ENCODE measurements around the gene GNB1L.

GNB1L gene

DNA sequence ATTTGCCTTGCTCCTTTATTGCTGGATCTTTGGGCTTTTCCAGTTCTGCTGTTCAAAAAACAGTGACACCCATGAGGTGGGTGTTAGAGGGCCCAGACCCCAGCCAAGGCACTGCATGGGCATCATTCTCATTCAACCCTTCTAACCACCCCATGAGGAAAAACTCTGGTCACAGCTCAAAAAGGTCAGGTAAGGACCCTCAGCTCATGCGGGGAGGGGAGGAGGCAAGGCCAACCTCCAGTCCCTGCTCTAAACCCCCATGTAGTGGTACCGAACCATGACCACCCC, 7.4 kb downstream of the GNB1L start:
- Histone ChIP-seq H3K9ac (ENCODE audit: low read length) (no peak overlapping the region), H3K9me2 (replicated peaks; ENCODE audit: insufficient read depth, low read length) (no peaks in the 10 kb centered on the region), H3K27ac (ENCODE audit: low read length) (no peak overlapping the region), H3K4me2 (ENCODE audit: low read depth, low read length) (no peak overlapping the region), H3K27me3 (replicated peaks; ENCODE audit: insufficient read depth, low read length) (no peaks in the 10 kb centered on the region), H3K4me1 (ENCODE audit: low read length) (peaks cover 34% of the 10 kb centered on the region), H4K20me1 (ENCODE audit: insufficient read depth, low read length) (no peaks in the 10 kb centered on the region), H3K9me3 (replicated peaks; ENCODE audit: insufficient read depth, low read length) (no peaks in the 10 kb centered on the region), H3K4me3 (ENCODE audit: low read length) (no peak overlapping the region), H3K36me3 (replicated peaks; ENCODE audit: insufficient read depth, low read length) (no peaks in the 10 kb centered on the region), H2AFZ (ENCODE audit: low read length) (no peak overlapping the region), H3K79me2 (ENCODE audit: low read length) (peaks cover 47% of the 10 kb centered on the region), H3F3A (ENCODE audit: insufficient read depth, low read length) (peaks cover 18% of the 10 kb centered on the region; the same call in 1 of the 2 replicates)
- TF ChIP-seq, protein P1, sequence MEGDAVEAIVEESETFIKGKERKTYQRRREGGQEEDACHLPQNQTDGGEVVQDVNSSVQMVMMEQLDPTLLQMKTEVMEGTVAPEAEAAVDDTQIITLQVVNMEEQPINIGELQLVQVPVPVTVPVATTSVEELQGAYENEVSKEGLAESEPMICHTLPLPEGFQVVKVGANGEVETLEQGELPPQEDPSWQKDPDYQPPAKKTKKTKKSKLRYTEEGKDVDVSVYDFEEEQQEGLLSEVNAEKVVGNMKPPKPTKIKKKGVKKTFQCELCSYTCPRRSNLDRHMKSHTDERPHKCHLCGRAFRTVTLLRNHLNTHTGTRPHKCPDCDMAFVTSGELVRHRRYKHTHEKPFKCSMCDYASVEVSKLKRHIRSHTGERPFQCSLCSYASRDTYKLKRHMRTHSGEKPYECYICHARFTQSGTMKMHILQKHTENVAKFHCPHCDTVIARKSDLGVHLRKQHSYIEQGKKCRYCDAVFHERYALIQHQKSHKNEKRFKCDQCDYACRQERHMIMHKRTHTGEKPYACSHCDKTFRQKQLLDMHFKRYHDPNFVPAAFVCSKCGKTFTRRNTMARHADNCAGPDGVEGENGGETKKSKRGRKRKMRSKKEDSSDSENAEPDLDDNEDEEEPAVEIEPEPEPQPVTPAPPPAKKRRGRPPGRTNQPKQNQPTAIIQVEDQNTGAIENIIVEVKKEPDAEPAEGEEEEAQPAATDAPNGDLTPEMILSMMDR (IDR thresholded peaks at IDR 0.05; ENCODE audit: low read length), result no peak
- TF ChIP-seq EZH2 (optimal IDR thresholded peaks at IDR 0.05; ENCODE audit: low read depth, low read length) (no peak), EZH2phosphoT487 (IDR thresholded peaks at IDR 0.05; ENCODE audit: low read length) (no peak)
- DNase-seq, result no peak

DNA sequence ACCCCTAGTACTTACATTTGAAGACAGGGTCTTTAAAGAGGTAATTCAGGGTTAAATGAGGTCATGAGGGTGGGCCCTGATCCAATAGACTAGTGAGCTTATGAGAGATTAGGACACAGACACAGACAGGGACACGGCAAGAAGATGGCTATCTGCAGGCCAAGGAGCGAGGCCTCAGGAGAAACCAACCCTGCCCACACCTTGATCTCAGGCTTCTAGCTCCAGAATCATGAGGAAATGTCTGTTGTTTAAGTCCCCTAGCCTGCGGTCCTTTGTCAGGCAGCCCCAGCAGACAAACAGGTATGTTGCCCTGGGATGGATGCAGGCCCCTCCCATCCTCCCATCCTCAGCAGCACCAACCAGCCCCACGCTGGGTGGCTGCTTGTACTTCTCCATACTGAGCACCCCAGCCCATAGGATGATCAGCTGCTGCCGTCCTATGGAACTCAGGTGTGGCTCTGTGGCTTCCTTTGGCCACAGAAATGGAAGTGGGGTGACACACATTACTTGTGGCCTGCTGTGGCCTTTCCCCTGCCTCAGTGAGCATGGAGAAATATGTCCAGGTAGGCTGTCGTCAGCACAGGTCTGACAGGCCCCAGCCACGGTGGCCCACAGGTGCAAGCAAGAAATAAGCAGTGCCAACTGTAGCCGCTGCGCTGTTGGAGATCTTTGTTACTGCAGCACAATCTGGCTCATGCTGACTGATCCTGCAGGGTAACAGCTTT, 7.9 kb downstream of the GNB1L start:
- H2AFZ ChIP-seq (ENCODE audit: low read length), result no peak overlapping the region
- peaks cover 18% of the 10 kb centered on the region; the same call in 1 of the 2 replicates for H3F3A ChIP-seq (ENCODE audit: insufficient read depth, low read length)
- H3K36me3 ChIP-seq (replicated peaks; ENCODE audit: insufficient read depth, low read length), result no peaks in the 10 kb centered on the region
- peaks cover 29% of the 10 kb centered on the region for H3K4me1 ChIP-seq (ENCODE audit: low read length)
- H3K27me3 ChIP-seq (replicated peaks; ENCODE audit: insufficient read depth, low read length), result no peaks in the 10 kb centered on the region
- H3K79me2 ChIP-seq (ENCODE audit: low read length), result peaks cover 41% of the 10 kb centered on the region
- no peak for TF ChIP-seq EZH2phosphoT487 (IDR thresholded peaks at IDR 0.05; ENCODE audit: low read length)
- TF ChIP-seq, protein P1 (IDR thresholded peaks at IDR 0.05; ENCODE audit: low read length), result no peak
- TF ChIP-seq EZH2 (optimal IDR thresholded peaks at IDR 0.05; ENCODE audit: low read depth, low read length), result no peak
- H4K20me1 ChIP-seq (ENCODE audit: insufficient read depth, low read length), result no peaks in the 10 kb centered on the region
- H3K9ac ChIP-seq (ENCODE audit: low read length), result no peak overlapping the region
- H3K9me2 ChIP-seq (replicated peaks; ENCODE audit: insufficient read depth, low read length), result no peaks in the 10 kb centered on the region
- DNase-seq, result no peak
- no peak overlapping the region for H3K27ac ChIP-seq (ENCODE audit: low read length)
- no peak overlapping the region for H3K4me3 ChIP-seq (ENCODE audit: low read length)
- no peak overlapping the region for H3K4me2 ChIP-seq (ENCODE audit: low read depth, low read length)
- no peaks in the 10 kb centered on the region for H3K9me3 ChIP-seq (replicated peaks; ENCODE audit: insufficient read depth, low read length)

DNA sequence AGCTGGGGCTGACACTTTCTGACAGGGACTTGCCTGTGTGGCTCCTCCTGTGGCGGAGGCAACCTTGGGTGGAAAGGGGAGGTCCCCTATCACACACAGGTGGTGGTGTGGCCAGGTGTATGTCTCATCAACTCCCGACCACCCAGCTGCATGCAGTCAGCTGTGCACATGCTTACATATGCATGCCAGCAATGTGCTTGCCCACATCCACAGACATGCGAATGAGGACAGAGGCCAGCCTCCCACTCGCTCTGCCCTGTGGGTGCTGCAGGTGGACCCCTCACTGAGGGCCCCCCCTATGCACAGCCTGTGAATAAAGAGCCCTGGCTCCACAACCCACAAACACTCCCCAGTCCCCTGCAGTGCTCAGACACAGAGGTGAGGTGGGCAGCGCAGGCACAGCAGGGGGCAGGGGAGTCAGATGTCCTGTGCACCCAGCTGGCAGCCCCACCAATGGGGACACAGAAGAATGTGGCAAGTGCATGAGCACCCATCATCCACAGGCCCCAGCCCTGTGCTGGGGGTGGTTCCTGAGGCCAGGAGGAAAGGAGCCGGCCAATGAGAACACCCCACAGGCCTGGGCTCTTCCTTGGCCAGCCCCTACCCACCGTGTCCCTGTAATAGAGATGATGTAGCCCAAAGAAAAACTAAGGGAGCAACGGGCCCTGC, 9.5 kb downstream of the GNB1L start:
- no peak for DNase-seq
- Histone ChIP-seq H2AFZ (ENCODE audit: low read length) (no peak overlapping the region), H3K4me2 (ENCODE audit: low read depth, low read length) (no peak overlapping the region), H3K4me3 (ENCODE audit: low read length) (no peak overlapping the region), H3K9me3 (replicated peaks; ENCODE audit: insufficient read depth, low read length) (no peaks in the 10 kb centered on the region), H3K9me2 (replicated peaks; ENCODE audit: insufficient read depth, low read length) (no peaks in the 10 kb centered on the region), H3F3A (ENCODE audit: insufficient read depth, low read length) (peaks cover 16% of the 10 kb centered on the region; the same call in 1 of the 2 replicates), H4K20me1 (ENCODE audit: insufficient read depth, low read length) (no peaks in the 10 kb centered on the region), H3K36me3 (replicated peaks; ENCODE audit: insufficient read depth, low read length) (no peaks in the 10 kb centered on the region), H3K27ac (ENCODE audit: low read length) (no peak overlapping the region), H3K79me2 (ENCODE audit: low read length) (peaks cover 26% of the 10 kb centered on the region), H3K4me1 (ENCODE audit: low read length) (peaks cover 23% of the 10 kb centered on the region), H3K27me3 (replicated peaks; ENCODE audit: insufficient read depth, low read length) (no peaks in the 10 kb centered on the region), H3K9ac (ENCODE audit: low read length) (no peak overlapping the region)
- TF ChIP-seq, protein P1 (IDR thresholded peaks at IDR 0.05; ENCODE audit: low read length), result no peak
- TF ChIP-seq EZH2 (optimal IDR thresholded peaks at IDR 0.05; ENCODE audit: low read depth, low read length) (no peak), EZH2phosphoT487 (IDR thresholded peaks at IDR 0.05; ENCODE audit: low read length) (no peak)
